ENCODE measurements around the gene CASP8.

DNA sequence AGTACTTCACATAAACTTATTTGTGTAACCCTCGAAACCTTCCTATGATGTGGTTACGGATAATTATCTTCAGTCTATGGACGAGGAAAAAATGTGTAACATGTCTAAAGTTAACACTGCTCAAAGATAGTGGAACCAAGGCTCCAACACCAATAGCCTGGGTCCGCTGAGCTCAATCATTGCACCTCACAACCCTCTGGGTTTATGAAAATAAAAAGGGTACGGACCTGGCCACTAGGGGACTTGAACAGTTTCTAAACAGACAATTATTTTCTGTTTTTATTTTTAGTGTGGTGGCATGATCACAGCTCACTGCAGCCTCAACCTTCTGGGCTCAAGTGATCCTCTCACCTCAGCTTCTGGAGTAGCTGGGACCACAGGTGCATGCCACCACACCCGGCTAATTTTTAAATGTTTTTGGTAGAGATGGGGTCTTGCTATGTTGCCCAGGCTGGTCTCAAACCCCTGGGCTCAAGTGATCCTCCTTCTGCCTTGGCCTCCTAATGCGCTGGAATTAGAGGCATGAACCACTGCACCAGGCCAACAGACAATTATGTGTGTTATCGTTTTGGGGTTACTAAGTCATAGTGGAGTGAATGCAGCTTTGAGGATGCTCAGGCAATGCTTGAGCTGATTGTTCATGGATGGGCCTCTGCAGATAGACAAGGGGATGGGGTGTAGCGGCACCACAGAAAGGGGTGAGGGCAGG, 10.1 kb downstream of the CASP8 start:
- TF ChIP-seq POLR2A (IDR thresholded peaks at IDR 0.05) (no peak), EP300 (IDR thresholded peaks at IDR 0.05) (no peak)
- TF ChIP-seq, protein P1, sequence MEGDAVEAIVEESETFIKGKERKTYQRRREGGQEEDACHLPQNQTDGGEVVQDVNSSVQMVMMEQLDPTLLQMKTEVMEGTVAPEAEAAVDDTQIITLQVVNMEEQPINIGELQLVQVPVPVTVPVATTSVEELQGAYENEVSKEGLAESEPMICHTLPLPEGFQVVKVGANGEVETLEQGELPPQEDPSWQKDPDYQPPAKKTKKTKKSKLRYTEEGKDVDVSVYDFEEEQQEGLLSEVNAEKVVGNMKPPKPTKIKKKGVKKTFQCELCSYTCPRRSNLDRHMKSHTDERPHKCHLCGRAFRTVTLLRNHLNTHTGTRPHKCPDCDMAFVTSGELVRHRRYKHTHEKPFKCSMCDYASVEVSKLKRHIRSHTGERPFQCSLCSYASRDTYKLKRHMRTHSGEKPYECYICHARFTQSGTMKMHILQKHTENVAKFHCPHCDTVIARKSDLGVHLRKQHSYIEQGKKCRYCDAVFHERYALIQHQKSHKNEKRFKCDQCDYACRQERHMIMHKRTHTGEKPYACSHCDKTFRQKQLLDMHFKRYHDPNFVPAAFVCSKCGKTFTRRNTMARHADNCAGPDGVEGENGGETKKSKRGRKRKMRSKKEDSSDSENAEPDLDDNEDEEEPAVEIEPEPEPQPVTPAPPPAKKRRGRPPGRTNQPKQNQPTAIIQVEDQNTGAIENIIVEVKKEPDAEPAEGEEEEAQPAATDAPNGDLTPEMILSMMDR (IDR thresholded peaks at IDR 0.05), result no peak
